CD4-positive, alpha-beta T cell treated with Interferon alpha-2 for 1 hour (primary cell): ENCODE results near the gene OR4C12.
"Not testable (repeated sequence)": the region's sequence is repeated elsewhere in the genome, so short reads cannot be mapped to it uniquely, and the experiment has no call there.

ENCODE experiments used
- DNase-seq, 2 donors: peaks; one replicate each; pipeline ENCODE4 v3.0.0-alpha.2; 2020 to 2022

Gene OR4C12

GRCh38 chr11:49982435-49982834, at the start of gene OR4C12:
TSS of gene OR4C12 (minus strand) at chr11:49982535. CDS start at chr11:49982501, 34 bp downstream.
- DNase-seq, result not testable (repeated sequence)

- no peak for DNase-seq
Measured at GRCh38 chr11:50030193-50030592, 47.9 kb upstream of the OR4C12 start.

DNA sequence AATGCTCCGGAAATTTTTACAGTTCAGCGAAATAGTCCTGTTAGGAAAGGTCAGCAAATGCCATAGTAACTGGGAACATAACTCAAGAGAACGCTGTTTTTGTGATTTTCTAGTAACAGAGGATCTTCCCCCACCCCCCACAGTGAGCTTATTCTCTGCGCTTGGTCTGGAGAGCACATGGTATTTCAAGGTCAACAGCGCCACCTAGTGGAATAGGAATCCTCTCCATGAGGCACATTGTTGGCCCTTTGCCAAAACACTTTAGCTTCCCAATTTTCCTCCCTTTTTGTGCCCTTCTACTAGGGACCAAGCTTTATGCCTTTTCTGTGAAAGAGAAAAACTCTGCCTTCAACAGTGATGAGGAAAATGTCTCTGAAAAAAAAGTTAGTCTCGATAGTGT, 13.2 kb upstream of the OR4C12 start:
- peak in 1 of 2 donors; percentile 31 for DNase-seq

GRCh38 chr11:49973439-49973838, 8.9 kb downstream of the OR4C12 start:
- not testable (repeated sequence) for DNase-seq

GRCh38 chr11:49952091-49952490, 30.2 kb downstream of the OR4C12 start, which contains the start of gene OR4C13:
TSS of gene OR4C13 (plus strand) at chr11:49952391. CDS start at chr11:49952423, 32 bp downstream.
- no peak for DNase-seq

- DNase-seq, result not testable (repeated sequence)
Measured at GRCh38 chr11:49948701-49949100, 33.6 kb downstream of the OR4C12 start.
